ENCODE results near the gene PCDHB5.
A peak's percentile ranks its signal among the peaks of the same experiment; 100 is the strongest.
"Not testable (repeated sequence)": the region's sequence is repeated elsewhere in the genome, so short reads cannot be mapped to it uniquely, and the experiment has no call there.

Gene PCDHB5

GRCh38 chr5:141135030-141135717 is at the start of gene PCDHB5:
Gene PCDHB5, plus strand, starts transcription at chr5:141135206. Its CDS starts 229 bp downstream, at chr5:141135435.
- DNase-seq (ENCODE audit: low read depth in 2 of 2), result no peak

DNA sequence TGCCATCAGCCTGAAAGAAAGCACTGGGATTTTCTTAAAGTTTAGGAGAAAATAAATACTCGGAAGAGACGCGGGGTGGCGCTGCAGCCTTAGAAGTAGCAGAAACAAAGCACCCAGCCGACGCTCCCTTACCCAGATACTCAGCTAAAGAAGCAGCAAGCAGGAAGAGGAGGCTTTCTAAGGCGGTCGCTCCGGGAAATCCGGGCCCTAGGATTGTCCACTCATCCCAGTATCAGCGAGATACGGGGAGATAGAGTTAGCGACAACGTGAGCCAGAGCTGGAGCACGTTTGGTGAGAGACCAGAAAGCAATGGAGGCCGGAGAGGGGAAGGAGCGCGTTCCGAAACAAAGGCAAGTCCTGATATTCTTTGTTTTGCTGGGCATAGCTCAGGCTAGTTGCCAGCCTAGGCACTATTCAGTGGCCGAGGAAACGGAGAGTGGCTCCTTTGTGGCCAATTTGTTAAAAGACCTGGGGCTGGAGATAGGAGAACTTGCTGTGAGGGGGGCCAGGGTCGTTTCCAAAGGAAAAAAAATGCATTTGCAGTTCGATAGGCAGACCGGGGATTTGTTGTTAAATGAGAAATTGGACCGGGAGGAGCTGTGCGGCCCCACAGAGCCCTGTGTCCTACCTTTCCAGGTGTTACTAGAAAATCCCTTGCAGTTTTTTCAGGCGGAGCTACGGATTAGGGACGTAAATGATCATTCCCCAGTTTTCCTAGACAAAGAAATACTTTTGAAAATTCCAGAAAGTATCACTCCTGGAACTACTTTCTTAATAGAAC is 40.3 kb upstream of the PCDHB5 start, which contains the start of gene PCDHB2:
TSS of gene PCDHB2 (plus strand) at position 135 of the 782 bp plus-strand sequence. CDS start at position 311, 176 bp downstream.
- no peak for DNase-seq (ENCODE audit: low read depth in 2 of 2)

DNA sequence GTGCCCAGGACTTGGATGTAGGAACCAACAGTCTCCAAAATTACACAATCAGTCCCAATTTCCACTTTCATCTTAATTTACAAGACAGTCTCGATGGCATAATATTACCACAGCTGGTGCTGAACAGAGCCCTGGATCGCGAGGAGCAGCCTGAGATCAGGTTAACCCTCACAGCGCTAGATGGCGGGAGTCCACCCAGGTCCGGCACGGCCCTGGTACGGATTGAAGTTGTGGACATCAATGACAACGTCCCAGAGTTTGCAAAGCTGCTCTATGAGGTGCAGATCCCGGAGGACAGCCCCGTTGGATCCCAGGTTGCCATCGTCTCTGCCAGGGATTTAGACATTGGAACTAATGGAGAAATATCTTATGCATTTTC is 39.8 kb upstream of the PCDHB5 start:
- no peak for DNase-seq (ENCODE audit: low read depth in 2 of 2)

GRCh38 chr5:141096181-141096580 is 38.8 kb upstream of the PCDHB5 start:
- DNase-seq (ENCODE audit: low read depth in 2 of 2), result not testable (repeated sequence)

DNA sequence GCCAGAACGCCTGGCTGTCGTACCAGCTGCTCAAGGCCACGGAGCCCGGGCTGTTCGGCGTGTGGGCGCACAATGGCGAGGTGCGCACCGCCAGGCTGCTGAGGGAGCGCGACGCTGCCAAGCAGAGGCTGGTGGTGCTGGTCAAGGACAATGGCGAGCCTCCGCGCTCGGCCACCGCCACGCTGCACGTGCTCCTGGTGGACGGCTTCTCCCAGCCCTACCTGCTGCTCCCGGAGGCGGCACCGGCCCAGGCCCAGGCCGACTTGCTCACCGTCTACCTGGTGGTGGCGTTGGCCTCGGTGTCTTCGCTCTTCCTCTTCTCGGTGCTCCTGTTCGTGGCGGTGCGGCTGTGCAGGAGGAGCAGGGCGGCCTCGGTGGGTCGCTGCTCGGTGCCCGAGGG is 38.4 kb upstream of the PCDHB5 start:
- not testable (repeated sequence) for DNase-seq (ENCODE audit: low read depth in 2 of 2)

GRCh38 chr5:141100243-141100805 is 34.7 kb upstream of the PCDHB5 start, which contains the start of gene PCDHB3:
Gene PCDHB3, plus strand, starts transcription at chr5:141100473. Its CDS starts 177 bp downstream, at chr5:141100650.
- DNase-seq (ENCODE audit: low read depth in 2 of 2), result peak in 1 of 2 donors; percentile 24

GRCh38 chr5:141101059-141101458 is 33.9 kb upstream of the PCDHB5 start:
- no peak for DNase-seq (ENCODE audit: low read depth in 2 of 2)

GRCh38 chr5:141102070-141102469 is 32.9 kb upstream of the PCDHB5 start:
- not testable (repeated sequence) for DNase-seq (ENCODE audit: low read depth in 2 of 2)

GRCh38 chr5:141102471-141102870 is 32.5 kb upstream of the PCDHB5 start:
- not testable (repeated sequence) for DNase-seq (ENCODE audit: low read depth in 2 of 2)

DNA sequence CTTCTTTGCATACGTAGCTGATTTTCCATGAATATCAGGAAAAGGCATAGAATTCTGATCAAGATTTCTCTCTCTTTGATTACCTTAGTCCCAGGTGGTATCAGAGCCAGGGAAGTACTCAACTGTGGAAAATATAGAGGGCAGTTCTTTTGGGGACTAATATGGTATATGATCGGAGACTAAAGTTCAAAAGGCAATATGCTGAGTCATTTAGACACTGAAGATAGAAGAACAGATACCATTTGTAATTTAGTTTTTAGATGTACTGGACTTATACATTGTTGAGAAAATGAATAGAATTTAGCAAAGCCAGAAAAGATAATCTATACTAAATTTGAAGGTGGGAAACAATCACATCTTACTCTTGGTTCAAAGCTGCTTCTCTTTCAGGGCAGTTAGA is 29.7 kb upstream of the PCDHB5 start:
- DNase-seq (ENCODE audit: low read depth in 2 of 2), result no peak

- no peak for DNase-seq (ENCODE audit: low read depth in 2 of 2)
Observed at GRCh38 chr5:141119250-141119649, 15.8 kb upstream of the PCDHB5 start.

DNA sequence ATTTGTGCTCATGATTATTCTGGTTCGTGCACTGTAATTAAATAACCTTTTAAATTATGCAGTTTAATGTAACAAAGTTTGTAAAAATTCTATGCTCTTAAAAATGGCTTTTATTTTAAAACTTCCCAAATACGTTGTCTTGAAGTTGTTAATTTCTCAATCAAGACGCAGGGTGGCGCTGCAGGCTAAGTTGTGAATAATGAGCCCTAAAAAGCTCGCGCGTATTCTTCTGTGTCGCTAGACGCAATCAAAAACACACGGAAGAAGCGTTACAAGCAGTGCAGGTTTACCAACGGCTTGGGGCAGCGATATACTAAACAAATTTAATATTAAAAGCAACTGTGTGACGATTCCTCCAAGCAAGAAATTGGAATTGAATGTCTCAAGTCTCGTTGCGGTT is 13.4 kb upstream of the PCDHB5 start, which contains the start of gene PCDHB4:
TSS of gene PCDHB4 (plus strand) at position 256 of the 400 bp plus-strand sequence. CDS start 181 bp downstream, outside the sequence.
- DNase-seq (ENCODE audit: low read depth in 2 of 2), result no peak

DNA sequence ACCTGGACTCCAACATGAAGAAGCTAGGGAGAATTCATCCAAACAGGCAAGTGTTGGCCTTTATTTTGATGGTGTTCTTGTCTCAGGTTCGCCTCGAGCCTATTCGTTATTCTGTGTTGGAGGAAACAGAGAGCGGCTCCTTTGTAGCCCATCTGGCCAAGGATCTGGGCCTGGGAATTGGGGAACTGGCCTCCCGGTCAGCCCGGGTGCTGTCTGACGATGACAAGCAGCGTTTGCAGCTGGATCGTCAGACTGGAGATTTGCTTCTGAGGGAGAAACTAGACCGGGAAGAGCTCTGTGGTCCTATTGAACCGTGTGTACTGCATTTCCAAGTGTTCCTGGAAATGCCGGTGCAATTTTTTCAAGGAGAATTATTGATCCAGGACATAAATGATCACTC is 13.0 kb upstream of the PCDHB5 start:
- DNase-seq (ENCODE audit: low read depth in 2 of 2), result no peak

DNA sequence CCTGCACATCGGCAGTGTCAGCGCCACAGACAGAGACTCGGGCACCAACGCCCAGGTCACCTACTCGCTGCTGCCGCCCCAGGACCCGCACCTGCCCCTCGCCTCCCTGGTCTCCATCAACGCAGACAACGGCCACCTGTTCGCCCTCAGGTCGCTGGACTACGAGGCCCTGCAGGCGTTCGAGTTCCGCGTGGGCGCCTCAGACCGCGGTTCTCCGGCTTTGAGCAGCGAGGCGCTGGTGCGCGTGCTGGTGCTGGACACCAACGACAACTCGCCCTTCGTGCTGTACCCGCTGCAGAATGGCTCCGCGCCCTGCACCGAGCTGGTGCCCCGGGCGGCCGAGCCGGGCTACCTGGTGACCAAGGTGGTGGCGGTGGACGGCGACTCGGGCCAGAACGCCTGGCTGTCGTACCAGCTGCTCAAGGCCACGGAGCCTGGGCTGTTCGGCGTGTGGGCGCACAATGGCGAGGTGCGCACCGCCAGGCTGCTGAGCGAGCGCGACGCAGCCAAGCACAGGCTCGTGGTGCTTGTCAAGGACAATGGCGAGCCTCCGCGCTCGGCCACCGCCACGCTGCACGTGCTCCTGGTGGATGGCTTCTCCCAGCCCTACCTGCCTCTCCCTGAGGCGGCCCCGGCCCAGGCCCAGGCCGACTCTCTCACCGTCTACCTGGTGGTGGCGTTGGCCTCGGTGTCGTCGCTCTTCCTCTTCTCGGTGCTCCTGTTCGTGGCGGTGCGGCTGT is 11.4 kb upstream of the PCDHB5 start:
- DNase-seq (ENCODE audit: low read depth in 2 of 2), result not testable (repeated sequence)

DNA sequence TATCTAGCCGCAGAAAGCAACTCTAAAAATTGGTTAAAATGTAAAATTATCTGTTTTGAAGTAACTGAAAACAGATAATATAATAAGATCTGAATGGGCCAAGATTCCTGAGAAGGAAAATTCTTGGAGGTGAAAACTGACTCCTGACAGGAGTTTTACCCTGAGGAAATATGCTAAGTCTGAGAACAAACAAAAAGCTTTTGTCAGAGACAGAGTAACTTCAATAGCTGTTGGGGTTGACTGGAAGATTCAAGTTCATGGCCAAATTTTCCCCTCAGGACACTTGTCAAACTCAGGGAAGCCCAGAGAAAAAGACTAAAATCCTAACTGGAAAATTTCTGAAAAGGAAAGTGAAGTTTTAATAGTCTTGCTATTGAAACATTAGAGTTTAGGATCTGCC is 7.7 kb upstream of the PCDHB5 start:
- no peak for DNase-seq (ENCODE audit: low read depth in 2 of 2)

GRCh38 chr5:141135718-141136266 is 786 bp downstream of the PCDHB5 start:
- no peak for DNase-seq (ENCODE audit: low read depth in 2 of 2)

- DNase-seq (ENCODE audit: low read depth in 2 of 2), result not testable (repeated sequence)
Observed at GRCh38 chr5:141137346-141137745, 2.3 kb downstream of the PCDHB5 start.

GRCh38 chr5:141149812-141150211 is 14.8 kb downstream of the PCDHB5 start, which contains the start of gene PCDHB6:
Gene PCDHB6, plus strand, starts transcription at chr5:141150057. Its CDS starts 201 bp downstream, at chr5:141150258.
- DNase-seq (ENCODE audit: low read depth in 2 of 2), result no peak

- no peak for DNase-seq (ENCODE audit: low read depth in 2 of 2)
Observed at GRCh38 chr5:141150224-141150992, 15.4 kb downstream of the PCDHB5 start.

DNA sequence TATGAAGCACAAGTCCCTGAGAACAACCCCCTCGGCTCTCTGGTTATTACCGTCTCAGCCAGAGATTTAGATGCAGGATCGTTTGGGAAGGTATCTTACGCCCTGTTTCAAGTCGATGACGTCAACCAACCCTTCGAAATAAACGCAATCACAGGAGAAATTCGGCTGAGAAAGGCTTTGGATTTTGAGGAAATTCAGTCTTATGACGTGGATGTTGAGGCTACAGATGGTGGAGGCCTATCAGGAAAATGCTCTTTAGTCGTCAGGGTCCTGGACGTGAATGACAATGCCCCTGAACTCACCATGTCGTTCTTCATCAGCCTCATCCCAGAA is 16.0 kb downstream of the PCDHB5 start:
- no peak for DNase-seq (ENCODE audit: low read depth in 2 of 2)

DNA sequence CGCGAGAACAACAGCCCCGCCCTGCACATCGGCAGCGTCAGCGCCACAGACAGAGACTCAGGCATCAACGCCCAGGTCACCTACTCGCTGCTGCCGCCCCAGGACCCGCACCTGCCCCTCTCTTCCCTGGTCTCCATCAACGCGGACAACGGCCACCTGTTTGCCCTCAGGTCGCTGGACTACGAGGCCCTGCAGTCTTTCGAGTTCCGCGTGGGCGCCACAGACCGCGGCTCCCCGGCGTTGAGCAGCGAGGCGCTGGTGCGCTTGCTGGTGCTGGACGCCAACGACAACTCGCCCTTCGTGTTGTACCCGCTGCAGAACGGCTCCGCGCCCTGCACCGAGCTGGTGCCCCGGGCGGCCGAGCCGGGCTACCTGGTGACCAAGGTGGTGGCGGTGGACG is 16.6 kb downstream of the PCDHB5 start:
- DNase-seq (ENCODE audit: low read depth in 2 of 2), result not testable (repeated sequence)

All from stimulated activated CD8-positive, alpha-beta memory T cell treated with anti-CD3 and anti-CD28 coated beads, Interleukin-15, amount 100 ng/mL, for 48 hours (primary cell).